Islet of Langerhans (tissue), 1 donor: ENCODE measurements around the gene DAB2IP.

Source experiments
- FAIRE-seq: peaks from one replicate; lab custom pipeline; 2011; peaks lifted over from hg19 to GRCh38; lab: Jason Lieb, UNC

DAB2IP gene

GRCh38 chr9:121685146-121685794, 33.8 kb downstream of the DAB2IP start:
- FAIRE-seq: no peak

- FAIRE-seq: no peak
Observed at GRCh38 chr9:121685795-121686377, 34.5 kb downstream of the DAB2IP start.

- FAIRE-seq: no peak
Observed at GRCh38 chr9:121686930-121687541, 35.6 kb downstream of the DAB2IP start.

- no peak for FAIRE-seq
Observed at GRCh38 chr9:121688146-121688680, 36.8 kb downstream of the DAB2IP start.

- FAIRE-seq: no peak
Observed at GRCh38 chr9:121688681-121689080, 37.2 kb downstream of the DAB2IP start.

GRCh38 chr9:121689461-121690157, 38.2 kb downstream of the DAB2IP start:
- no peak for FAIRE-seq

- FAIRE-seq: no peak
Observed at GRCh38 chr9:121690316-121690715, 38.9 kb downstream of the DAB2IP start.

GRCh38 chr9:121690766-121691165, 39.3 kb downstream of the DAB2IP start:
- FAIRE-seq: no peak

- FAIRE-seq: no peak
Observed at GRCh38 chr9:121691890-121692289, 40.5 kb downstream of the DAB2IP start.

- no peak for FAIRE-seq
Observed at GRCh38 chr9:121692606-121693387, 41.4 kb downstream of the DAB2IP start.

GRCh38 chr9:121693388-121693670, 41.9 kb downstream of the DAB2IP start:
- no peak for FAIRE-seq

- no peak for FAIRE-seq
Observed at GRCh38 chr9:121694001-121694400, 42.6 kb downstream of the DAB2IP start.

GRCh38 chr9:121694600-121694999, 43.2 kb downstream of the DAB2IP start:
- FAIRE-seq: no peak

GRCh38 chr9:121696930-121697329, 45.5 kb downstream of the DAB2IP start:
- FAIRE-seq: no peak

GRCh38 chr9:121698627-121699570, 47.5 kb downstream of the DAB2IP start:
- no peak for FAIRE-seq

- FAIRE-seq: no peak
Observed at GRCh38 chr9:121699571-121700164, 48.2 kb downstream of the DAB2IP start.

- no peak for FAIRE-seq
Observed at GRCh38 chr9:121700165-121700831, 48.9 kb downstream of the DAB2IP start.

GRCh38 chr9:121700832-121701419, 49.5 kb downstream of the DAB2IP start:
- no peak for FAIRE-seq

GRCh38 chr9:121701736-121702261, 50.4 kb downstream of the DAB2IP start:
- no peak for FAIRE-seq
